ENCODE results near the gene HILPDA. TPM values are rescaled to one million over a fixed set of nuclear protein-coding genes. Genes with fewer than 3 reads are reported as not detected.

The HILPDA gene
- total and polyA plus RNA-seq, 9 of the 15 experiments (the other 6 are each of a cell fraction or from before 2014, with no cell fraction given) = 8.3 to 71.8 (median 23.5) TPM

DNA sequence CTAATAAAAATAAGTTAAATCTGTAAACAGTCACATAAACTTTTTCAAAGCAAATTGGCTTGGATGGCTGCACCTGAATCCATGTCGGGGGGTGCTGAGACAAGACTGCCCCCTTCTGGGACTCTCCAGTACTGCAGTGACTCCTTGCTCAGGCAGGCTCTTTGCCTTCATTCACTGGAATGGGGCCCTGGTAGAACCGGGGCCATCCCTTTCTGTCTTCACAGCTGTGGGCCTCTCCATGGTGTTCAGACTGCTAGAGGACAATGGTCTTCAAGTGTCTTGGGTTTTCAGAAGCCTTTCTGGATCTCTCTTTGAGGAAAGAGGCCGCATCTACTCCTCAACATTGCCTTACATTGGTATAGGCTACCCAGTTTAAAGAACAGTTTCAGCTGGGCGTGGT lies 29.8 kb upstream of the HILPDA start:
- no peaks in the 10 kb centered on the region for H3K79me2 ChIP-seq (ENCODE audit: control insufficient read depth, insufficient read depth, low read length)
- no peaks in the 10 kb centered on the region for H3K36me3 ChIP-seq (ENCODE audit: control insufficient read depth, insufficient read depth, low read length)
- no peaks in the 10 kb centered on the region for H3K9me3 ChIP-seq (replicated peaks; ENCODE audit: control insufficient read depth, insufficient read depth, low read depth, low read length)
- peaks cover 5 to 9% of the 10 kb centered on the region in 2 experiments; a peak in 3 of 5 replicates for H3K4me1 ChIP-seq (replicated peaks in 1 of 2; ENCODE audit: control insufficient read depth in 2 of 2, insufficient read depth in 2 of 2, low read length in 2 of 2)
- no peak overlapping the region for H3K9ac ChIP-seq (ENCODE audit: insufficient read depth in 1 of 2, low read depth in 2 of 2, low read length in 2 of 2)
- intact Hi-C loops (cut with micrococcal nuclease) = loop anchor here (1.0 to 5.0 kb wide), 3 partner anchors 28 to 241 kb away; partner anchors contain the start of gene METTL2B
- CTCF ChIA-PET (ENCODE audit: low intra/inter-chr PET ratio) = interaction anchor here (0.6 to 9.7 kb wide), 8 partner anchors 10 to 453 kb away, joined by 3 to 173 read pairs (median 8); partner anchors contain the start of gene RBM28
- peak; percentile 88 for ATAC-seq
- H3K27ac ChIP-seq (ENCODE audit: extremely low read depth, low read depth, low read length) = no peak overlapping the region
- peak overlapping the region; percentile 53; the same call in 1 of the 2 replicates for H2AFZ ChIP-seq (ENCODE audit: low read depth, low read length)
- H3K27me3 ChIP-seq (ENCODE audit: control insufficient read depth in 2 of 2, insufficient read depth in 2 of 2, low read length in 2 of 2) = peaks cover 4 to 12% of the 10 kb centered on the region in 2 experiments; a peak in 2 of 5 replicates
- no TSS peak for BruUV-seq (replicated peaks)
- no peak overlapping the region for H3K4me2 ChIP-seq (ENCODE audit: insufficient read depth, low read length)
- H3K4me3 ChIP-seq = no peak overlapping the region
- no peaks in the 10 kb centered on the region for H3K9me1 ChIP-seq (ENCODE audit: control insufficient read depth, insufficient read depth, low read length)
- POLR2A ChIA-PET = interaction anchor here (0.8 to 1.8 kb wide), 6 partner anchors 9 to 188 kb away, joined by 3 to 4 read pairs (median 4); no protein-coding TSS in a partner anchor
- FAIRE-seq = peak; percentile 91
- in situ Hi-C loops (cut with MboI) = loop anchor here (5.0 kb wide), 1 partner anchor 36 kb away; no protein-coding TSS in a partner anchor
- no peaks in the 10 kb centered on the region for H4K20me1 ChIP-seq (replicated peaks; ENCODE audit: control insufficient read depth, insufficient read depth, low read length)
- 11% methylated on average over 4 of the region's 4 CpGs for WGBS (ENCODE audit: insufficient coverage, low coverage, missing lambda C conversion rate)
- DNase-seq (ENCODE audit: extremely low read depth in 1 of 4, low spot score in 3 of 4) = peak; percentile 88 to 94 (median 92)
- TF ChIP-seq GABPA (tag; conservative IDR thresholded peaks at IDR 0.05; ENCODE audit: low read depth) (no peak), SAP30 (IDR thresholded peaks at IDR 0.05; ENCODE audit: borderline replicate concordance, insufficient read depth, low read depth, low read length, poor library complexity, severe bottlenecking) (no peak), HCFC1 (IDR thresholded peaks at IDR 0.05; ENCODE audit: low read depth, low read length) (peak; percentile 37), HNRNPUL1 (IDR thresholded peaks at IDR 0.05; ENCODE audit: low read length) (0 out of 2 replicates have a peak, but pooled peaks have one; percentile 28), ZNF274 (IDR thresholded peaks at IDR 0.05; ENCODE audit: borderline replicate concordance, low read depth, low read length) (no peak), ZNF133 (CRISPR knock-in tag; IDR thresholded peaks at IDR 0.05) (0 out of 2 replicates have a peak, but pooled peaks have one; percentile 8), SMARCC2 (IDR thresholded peaks at IDR 0.05; ENCODE audit: low read depth) (no peak), CREM (IDR thresholded peaks at IDR 0.05; ENCODE audit: low read depth) (peak; percentile 38; the same call in 1 of the 2 replicates), CC2D1A (IDR thresholded peaks at IDR 0.05) (peak; percentile 84), NBN (IDR thresholded peaks at IDR 0.05; ENCODE audit: low read depth) (0 out of 2 replicates have a peak, but pooled peaks have one; percentile 39), RBFOX2 (IDR thresholded peaks at IDR 0.05; ENCODE audit: low read depth, low read length) (no peak), RNF2 (IDR thresholded peaks at IDR 0.05) (no peak), MAZ (CRISPR knock-in tag; conservative IDR thresholded peaks at IDR 0.05 in 1 of 2, IDR thresholded peaks at IDR 0.05 in 1 of 2) (peak; percentile 43 to 72; a peak in 2 of 4 replicates), STAG1 (CRISPR knock-in tag; IDR thresholded peaks at IDR 0.05; ENCODE audit: borderline replicate concordance) (peak; percentile 74), ZNF57 (CRISPR knock-in tag; IDR thresholded peaks at IDR 0.05) (no peak), NFATC3 (IDR thresholded peaks at IDR 0.05) (no peak), JUND (IDR thresholded peaks at IDR 0.05; ENCODE audit: borderline replicate concordance, low read depth, low read length) (peak; percentile 65; the same call in 1 of the 2 replicates), JUND (tag; IDR thresholded peaks at IDR 0.05; ENCODE audit: borderline replicate concordance, low read depth, low read length) (no peak; the same call in 1 of the 3 replicates), PURB (CRISPR knock-in tag; IDR thresholded peaks at IDR 0.05; ENCODE audit: low read depth) (no peak), ZNF232 (CRISPR knock-in tag; IDR thresholded peaks at IDR 0.05) (no peak), ILF3 (IDR thresholded peaks at IDR 0.05; ENCODE audit: borderline replicate concordance) (no peak), RB1 (IDR thresholded peaks at IDR 0.05; ENCODE audit: low read depth) (peak; percentile 71; the same call in 1 of the 2 replicates)
- TF ChIP-seq, protein P1, sequence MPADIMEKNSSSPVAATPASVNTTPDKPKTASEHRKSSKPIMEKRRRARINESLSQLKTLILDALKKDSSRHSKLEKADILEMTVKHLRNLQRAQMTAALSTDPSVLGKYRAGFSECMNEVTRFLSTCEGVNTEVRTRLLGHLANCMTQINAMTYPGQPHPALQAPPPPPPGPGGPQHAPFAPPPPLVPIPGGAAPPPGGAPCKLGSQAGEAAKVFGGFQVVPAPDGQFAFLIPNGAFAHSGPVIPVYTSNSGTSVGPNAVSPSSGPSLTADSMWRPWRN (IDR thresholded peaks at IDR 0.05; ENCODE audit: low read depth) = no peak
- TF ChIP-seq, protein P2, sequence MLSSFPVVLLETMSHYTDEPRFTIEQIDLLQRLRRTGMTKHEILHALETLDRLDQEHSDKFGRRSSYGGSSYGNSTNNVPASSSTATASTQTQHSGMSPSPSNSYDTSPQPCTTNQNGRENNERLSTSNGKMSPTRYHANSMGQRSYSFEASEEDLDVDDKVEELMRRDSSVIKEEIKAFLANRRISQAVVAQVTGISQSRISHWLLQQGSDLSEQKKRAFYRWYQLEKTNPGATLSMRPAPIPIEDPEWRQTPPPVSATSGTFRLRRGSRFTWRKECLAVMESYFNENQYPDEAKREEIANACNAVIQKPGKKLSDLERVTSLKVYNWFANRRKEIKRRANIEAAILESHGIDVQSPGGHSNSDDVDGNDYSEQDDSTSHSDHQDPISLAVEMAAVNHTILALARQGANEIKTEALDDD (IDR thresholded peaks at IDR 0.05) = no peak

Data from K562 (cell line).